ENCODE data around the gene MSANTD1.

GRCh38 chr4:3263053-3263875 lies 14.3 kb downstream of the MSANTD1 start:
- TF ChIP-seq CTCF (IDR thresholded peaks at IDR 0.05) (no peak), POLR2A (IDR thresholded peaks at IDR 0.05) (no peak)
